Heart right ventricle (tissue), 16 donors: Measurements from ENCODE around the gene TMEM222. TPM values are rescaled to one million over a fixed set of nuclear protein-coding genes. Genes with fewer than 3 reads are reported as not detected.

ENCODE experiments used
- ATAC-seq, 8 donors: fragments of 200-7000 bp; cut with Tn5 transposase; one replicate each; pipeline ENCODE4 v1.9.1; 2020; ENCODE audit warnings: mild to moderate bottlenecking in 8 of 8, moderate library complexity in 8 of 8, moderate number of reproducible peaks in 1 of 8
- DNase-seq, 2 donors: peaks; one replicate each; pipeline ENCODE4 v3.0.0-alpha.2; 2020
- H3K27ac ChIP-seq, 10 donors: fragments of 200-600 bp; sonication (generic) in 2 of 10; one replicate each; pipeline versions ENCODE4 v1.5.0 to v1.8.0; 2020 to 2022; ENCODE audit warnings: mild to moderate bottlenecking in 3 of 10
- H3K27me3 ChIP-seq, 7 donors: fragments of 200-600 bp; one replicate each; pipeline ENCODE4 v1.8.0; 2021 to 2022; ENCODE audit warnings: mild to moderate bottlenecking in 2 of 7
- H3K36me3 ChIP-seq, 9 donors: fragments of 200-600 bp; sonication (generic) in 1 of 9; one replicate each; pipeline versions ENCODE4 v1.5.0 to v1.8.0; 2020 to 2022; ENCODE audit warnings: mild to moderate bottlenecking in 2 of 9
- H3K4me1 ChIP-seq, 9 donors: fragments of 200-600 bp; sonication (generic) in 1 of 9; one replicate each; pipeline versions ENCODE4 v1.5.0 to v1.8.0; 2020 to 2022; ENCODE audit warnings: mild to moderate bottlenecking in 4 of 9
- H3K4me3 ChIP-seq, 10 donors: fragments of 200-600 bp; sonication (generic) in 2 of 10; one replicate each; pipeline versions ENCODE4 v1.5.0 to v1.8.0; 2020 to 2022; ENCODE audit warnings: mild to moderate bottlenecking in 7 of 10, moderate library complexity in 2 of 10
- H3K9me3 ChIP-seq, 11 donors: fragments of 200-600 bp in 10 of 11; sonication (generic) in 2 of 11; one replicate each; pipeline versions ENCODE4 v1.5.0 to v1.8.0; 2013 to 2022; ENCODE audit warnings: mild to moderate bottlenecking in 2 of 11, control low read depth in 1 of 11, moderate library complexity in 1 of 11
- WGBS, 2 donors: extraction: QIAGEN DNeasy Blood & Tissue Kit; methylation state at CpG; one replicate each; pipeline ENCODE4 v1.1.7; 2013; ENCODE audit warnings: inconsistent platforms in 1 of 2; 5-methylcytosine and 5-hydroxymethylcytosine counted together
- intact Hi-C, 10 donors: fragments of 100-400 bp; cut with DNase I; formaldehyde crosslinking; loops; one replicate each; pipeline versions ENCODE4 v1.11.1 to v1.14.2; 2022
- polyA plus RNA-seq, 2 donors: library from polyadenylated mRNA; stranded (reverse); fragments of 200-250 nt; gene quantifications; one replicate each; pipeline ENCODE4 v1.2.3, GENCODE V29; 2013
- total RNA-seq, 10 donors: library from RNA; stranded (reverse); fragmentation: NEBNext Ultra II Directional in 3 of 10; extraction: Animal tissue kit (Norgen Biotek cat#: 25700) in 3 of 10; gene quantifications; one replicate each; pipeline versions ENCODE4 v1.2.1 to v1.2.4, GENCODE V29; 2021 to 2023
- TF ChIP-seq, protein P1 (sequence below), 9 donors: fragments of 200-600 bp; sonication (generic) in 2 of 9; IDR thresholded peaks; one replicate each; pipeline versions ENCODE4 v1.5.0 to v1.8.0; 2021 to 2022; ENCODE audit warnings: antibody characterized with exemption in 9 of 9, mild to moderate bottlenecking in 5 of 9, moderate library complexity in 1 of 9
- donor health status: Arrhythmogenic right ventricular cardiomyopathy.
- donor health status: ischemic (EF 13 %, LVEDD 7.1; RV severe dilation, severe dysfunction).
- donor health status: healthy with polysubstance abuse.
- donor health status: DM: no; HTN: yes; CAD: no.
- donor health status: DM: no; HTN: no; CAD: no.
- donor health status: ischemic (EF 25% LVEDD 6.9; RV normal size, moderate dysfunction).
- donor health status: ischemic (EF 25% LVEDD 5.7; RV mildly dilated, moderate dysfunction).
- donor health status: healthy.
- donor health status: DM: yes; HTN: yes; CAD: no.
- donor health status: Ischemic cardiomyopathy.
- donor health status: ischemic (EF 35%, LVEDD 5.7; RV mildly dilated, moderate dysfunction).
- donor health status: nonischemic (EF 11% LVEDD 7.7; RV severe dilation, severe dysfunction).
- donor health status: DM: yes; HTN: yes; CAD: no.
- donor health status: PGD.
- donor health status: ischemic (EF 29% LVEDD 5.4; RV normal size, mild dysfunction).
- donor health status: nonischemic (EF 23%, LVEDD 6.1; RV moderate dilation, normal function).

TMEM222 gene
- total and polyA plus RNA-seq, 12 donors = 24.1 to 47.2 (median 26.9) TPM

DNA sequence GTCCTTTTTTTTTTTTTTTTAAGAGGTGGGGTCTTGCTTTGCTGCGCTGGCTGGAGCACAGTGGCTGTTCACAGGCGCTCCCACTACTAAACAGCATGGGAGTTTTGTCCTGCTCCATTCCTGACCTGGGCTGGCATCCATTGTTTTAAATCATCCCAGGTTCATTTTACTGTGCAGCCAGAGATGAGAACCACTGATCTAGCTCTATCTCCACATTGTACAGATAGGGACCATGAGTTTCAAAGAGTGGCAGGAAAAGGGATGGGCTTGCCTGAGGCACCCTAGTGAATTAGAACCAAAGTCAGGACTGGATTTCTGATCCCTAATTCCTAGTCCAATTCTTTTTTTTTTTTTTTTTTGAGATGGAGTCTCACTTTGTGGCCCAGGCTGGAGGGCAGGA, 7.2 kb upstream of the TMEM222 start:
- Histone ChIP-seq H3K4me1 (peaks cover 0 to 5% (median 0%) of the 10 kb centered on the region in 9 donors), H3K27ac (no peak overlapping the region), H3K9me3 (no peaks in the 10 kb centered on the region), H3K36me3 (peaks cover 0 to 18% (median 0%) of the 10 kb centered on the region in 9 donors), H3K4me3 (no peak overlapping the region), H3K27me3 (no peaks in the 10 kb centered on the region)
- intact Hi-C loops = no loop called here
- TF ChIP-seq, protein P1, sequence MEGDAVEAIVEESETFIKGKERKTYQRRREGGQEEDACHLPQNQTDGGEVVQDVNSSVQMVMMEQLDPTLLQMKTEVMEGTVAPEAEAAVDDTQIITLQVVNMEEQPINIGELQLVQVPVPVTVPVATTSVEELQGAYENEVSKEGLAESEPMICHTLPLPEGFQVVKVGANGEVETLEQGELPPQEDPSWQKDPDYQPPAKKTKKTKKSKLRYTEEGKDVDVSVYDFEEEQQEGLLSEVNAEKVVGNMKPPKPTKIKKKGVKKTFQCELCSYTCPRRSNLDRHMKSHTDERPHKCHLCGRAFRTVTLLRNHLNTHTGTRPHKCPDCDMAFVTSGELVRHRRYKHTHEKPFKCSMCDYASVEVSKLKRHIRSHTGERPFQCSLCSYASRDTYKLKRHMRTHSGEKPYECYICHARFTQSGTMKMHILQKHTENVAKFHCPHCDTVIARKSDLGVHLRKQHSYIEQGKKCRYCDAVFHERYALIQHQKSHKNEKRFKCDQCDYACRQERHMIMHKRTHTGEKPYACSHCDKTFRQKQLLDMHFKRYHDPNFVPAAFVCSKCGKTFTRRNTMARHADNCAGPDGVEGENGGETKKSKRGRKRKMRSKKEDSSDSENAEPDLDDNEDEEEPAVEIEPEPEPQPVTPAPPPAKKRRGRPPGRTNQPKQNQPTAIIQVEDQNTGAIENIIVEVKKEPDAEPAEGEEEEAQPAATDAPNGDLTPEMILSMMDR (IDR thresholded peaks at IDR 0.05) = no peak
- WGBS, 2 donors = 55 to 83% methylated on average over 2 of the region's 2 CpGs
- ATAC-seq (no peak), DNase-seq (no peak)

DNA sequence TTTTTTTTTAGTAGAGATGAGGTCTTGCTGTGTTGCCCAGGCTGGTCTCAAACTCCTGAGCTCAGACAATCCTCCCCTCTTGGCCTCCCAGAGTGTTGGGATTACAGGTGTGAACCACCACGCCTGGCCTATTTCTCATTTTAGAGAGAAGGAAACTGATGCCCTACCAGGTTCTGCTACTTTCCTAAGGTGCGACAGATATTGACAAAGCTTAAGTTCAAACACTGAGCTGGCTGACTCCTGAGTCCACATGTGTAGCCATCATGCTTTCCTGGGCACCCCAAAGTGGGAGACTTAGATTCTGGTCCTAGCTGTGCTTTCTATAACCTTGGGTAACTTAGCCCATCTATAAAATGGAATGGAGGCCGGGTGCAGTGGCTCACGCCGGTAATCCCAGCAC, 5.1 kb upstream of the TMEM222 start:
- ATAC-seq (no peak), DNase-seq (no peak)
- H3K9me3 ChIP-seq = no peaks in the 10 kb centered on the region
- TF ChIP-seq, protein P1 (IDR thresholded peaks at IDR 0.05) = no peak
- H3K27ac ChIP-seq = no peak overlapping the region
- WGBS, 2 donors = 89 to 92% methylated on average over 5 of the region's 5 CpGs
- peaks cover 0 to 3% (median 0%) of the 10 kb centered on the region in 9 donors for H3K36me3 ChIP-seq
- H3K27me3 ChIP-seq = no peaks in the 10 kb centered on the region
- intact Hi-C loops = no loop called here
- peaks cover 0 to 13% (median 5%) of the 10 kb centered on the region in 9 donors for H3K4me1 ChIP-seq
- no peak overlapping the region for H3K4me3 ChIP-seq

DNA sequence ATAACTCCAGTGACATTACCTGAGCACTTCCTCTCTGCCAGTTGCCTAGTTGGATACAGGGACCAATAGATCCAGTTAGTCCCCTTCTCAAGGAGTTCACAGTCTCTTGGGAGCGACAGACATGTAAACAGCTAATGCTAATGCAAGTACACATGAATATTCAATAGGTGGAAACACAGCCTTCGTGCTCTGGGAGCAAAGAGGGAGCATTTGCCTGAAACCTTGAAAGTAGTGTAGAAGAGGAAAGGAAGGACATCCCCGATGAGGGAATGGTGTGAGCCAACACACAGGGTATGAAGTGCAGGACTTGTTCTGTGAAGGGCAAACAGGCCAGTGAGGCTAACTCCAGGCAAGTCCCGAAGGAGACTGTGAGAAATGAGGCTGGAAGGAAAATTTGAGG, 3.8 kb upstream of the TMEM222 start:
- Histone ChIP-seq H3K27me3 (no peaks in the 10 kb centered on the region), H3K4me1 (peaks cover 0 to 20% (median 9%) of the 10 kb centered on the region in 9 donors), H3K9me3 (no peaks in the 10 kb centered on the region), H3K4me3 (no peak overlapping the region), H3K27ac (no peak overlapping the region), H3K36me3 (no peaks in the 10 kb centered on the region)
- 22 to 30% methylated on average over 4 of the region's 4 CpGs for WGBS, 2 donors
- no peak for ATAC-seq
- intact Hi-C loops = no loop called here
- DNase-seq = no peak
- TF ChIP-seq, protein P1 (IDR thresholded peaks at IDR 0.05) = no peak

DNA sequence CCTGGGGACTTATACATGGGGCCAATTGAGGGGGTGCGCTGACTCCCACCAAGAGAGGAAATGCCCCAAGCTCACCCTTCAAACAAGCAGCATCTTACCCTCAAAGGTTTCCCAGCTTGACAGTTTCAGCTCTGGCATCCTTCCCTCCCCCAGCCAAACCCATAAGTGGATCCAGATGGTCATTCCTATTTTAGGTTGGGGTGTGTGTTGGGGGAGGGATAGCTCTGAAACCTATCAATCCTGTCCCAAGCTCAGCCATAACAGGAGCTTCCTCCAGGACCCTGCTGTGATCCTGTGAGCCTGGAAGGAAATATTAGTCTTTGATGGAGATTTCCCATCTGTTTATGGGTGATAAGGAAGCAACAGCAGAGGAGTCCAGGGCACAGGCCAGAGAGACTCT, 3.4 kb upstream of the TMEM222 start:
- Histone ChIP-seq H3K9me3 (no peaks in the 10 kb centered on the region), H3K4me3 (no peak overlapping the region), H3K27ac (no peak overlapping the region), H3K27me3 (no peaks in the 10 kb centered on the region), H3K4me1 (peaks cover 0 to 24% (median 14%) of the 10 kb centered on the region in 9 donors), H3K36me3 (peaks cover 0 to under 1% (median 0%) of the 10 kb centered on the region in 9 donors)
- TF ChIP-seq, protein P1 (IDR thresholded peaks at IDR 0.05) = no peak
- 59 to 65% methylated on average over 1 of the region's 1 CpG for WGBS, 2 donors
- intact Hi-C loops = no loop called here
- DNase-seq (no peak), ATAC-seq (no peak)
